HG02884 (cell line): ENCODE measurements around the gene NID2.
A peak's percentile ranks its signal among the peaks of the same experiment; 100 is the strongest.

Source experiments
- ATAC-seq: cut with Tn5 transposase; IDR thresholded peaks from one replicate; pipeline ENCODE4 v1.9.1; 2021; ENCODE audit warnings: mild to moderate bottlenecking, moderate library complexity; ENCODE audit not compliant: unreplicated experiment

NID2 gene

DNA sequence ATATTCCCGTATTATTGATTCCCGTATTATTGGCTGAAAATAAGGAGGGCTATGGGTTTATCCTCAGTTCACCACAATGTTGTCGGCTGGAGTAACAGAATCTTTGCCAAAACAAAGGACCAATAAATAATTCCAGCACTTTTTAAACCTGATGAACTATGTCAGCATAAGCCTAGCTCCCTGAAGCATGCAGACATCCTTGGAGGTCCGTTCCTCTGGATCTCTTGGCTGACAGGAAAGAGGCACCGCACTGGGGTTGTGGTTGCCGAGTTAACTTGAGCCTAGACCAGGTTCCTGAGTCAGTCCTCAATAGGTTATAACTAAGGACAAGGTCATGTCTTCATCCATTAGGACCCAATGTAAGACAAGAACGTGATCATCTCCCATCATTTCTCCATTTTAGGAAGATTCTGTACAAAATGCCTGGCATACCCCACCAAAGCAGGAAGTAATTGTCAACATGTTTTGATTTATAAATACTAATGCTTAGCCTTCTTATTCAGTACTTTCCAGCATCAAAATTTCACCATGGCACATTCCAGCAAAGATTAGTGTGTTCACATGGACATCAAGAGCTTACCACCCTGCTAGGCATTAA lies 36.6 kb downstream of the NID2 start:
- no peak for ATAC-seq

DNA sequence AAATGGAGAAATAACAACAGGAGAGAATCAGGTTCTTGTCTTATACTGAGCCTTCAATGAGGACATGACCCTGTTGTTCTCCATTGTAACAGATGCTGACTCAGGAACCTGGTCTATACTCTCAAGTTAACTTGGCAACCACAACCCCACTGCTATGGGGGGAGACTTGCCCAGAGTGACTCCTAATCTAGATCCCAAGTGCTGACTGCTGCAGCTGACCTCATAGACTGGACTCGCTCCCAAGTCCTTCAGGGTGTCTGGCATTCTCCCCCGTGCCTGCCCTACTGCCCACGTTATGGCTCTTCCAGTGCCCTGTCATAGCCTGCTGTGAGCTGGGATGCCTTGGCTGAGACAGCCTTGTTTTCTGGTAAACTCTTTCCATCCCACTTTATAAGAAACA lies 37.1 kb downstream of the NID2 start:
- ATAC-seq = no peak

GRCh38 chr14:52029881-52030280 lies 39.0 kb downstream of the NID2 start:
- no peak for ATAC-seq

DNA sequence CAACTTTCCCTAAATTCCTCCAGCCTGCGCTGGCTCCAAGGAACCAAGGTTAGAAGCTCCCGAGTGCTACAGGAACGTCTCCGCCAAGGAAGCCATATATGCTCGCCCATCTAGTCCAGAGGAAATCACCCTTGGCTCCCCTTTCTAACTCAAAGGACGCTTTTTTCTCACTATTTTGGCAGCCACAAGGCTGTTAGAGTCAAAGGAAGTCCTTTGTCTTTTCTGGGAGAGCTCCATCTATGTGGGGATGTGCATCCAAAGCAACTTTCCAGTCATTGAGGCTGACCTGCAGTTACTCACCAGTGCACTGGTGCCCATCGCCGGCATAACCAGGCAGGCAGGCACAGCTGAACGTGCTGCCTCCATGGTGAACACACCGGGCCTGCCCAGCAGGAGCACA lies 42.0 kb downstream of the NID2 start:
- ATAC-seq = no peak

DNA sequence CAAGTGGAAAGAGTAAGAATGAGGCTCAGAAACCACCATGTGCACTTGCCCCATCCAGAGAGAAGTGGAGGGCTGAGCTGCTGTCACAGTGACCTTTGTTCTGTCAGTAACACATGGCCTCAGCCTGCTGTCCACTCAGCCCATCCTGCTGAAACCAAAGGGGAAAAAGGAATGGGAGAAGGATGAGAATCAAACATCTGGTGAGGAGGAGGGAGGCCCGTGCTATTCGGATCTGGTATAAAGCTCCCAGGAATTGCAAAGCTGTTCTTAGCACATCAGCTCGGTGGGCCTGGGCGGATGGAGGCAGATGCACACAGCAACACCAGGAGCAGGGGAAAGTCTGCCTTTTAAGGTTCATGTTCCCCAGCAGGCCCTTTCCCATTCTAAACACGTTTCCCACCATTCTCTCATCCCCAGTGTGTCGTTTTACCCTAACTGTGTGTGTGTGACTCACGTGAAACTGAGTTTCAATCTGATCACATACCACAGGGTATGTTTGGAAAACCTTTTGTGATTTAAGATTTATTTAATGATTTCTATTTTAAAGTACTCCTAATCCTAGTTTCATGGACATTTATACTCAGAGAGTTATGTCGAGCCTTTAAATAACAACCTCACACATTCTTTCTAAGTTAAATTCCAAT lies 42.7 kb downstream of the NID2 start:
- no peak for ATAC-seq

GRCh38 chr14:52025310-52025709 lies 43.5 kb downstream of the NID2 start:
- no peak for ATAC-seq

DNA sequence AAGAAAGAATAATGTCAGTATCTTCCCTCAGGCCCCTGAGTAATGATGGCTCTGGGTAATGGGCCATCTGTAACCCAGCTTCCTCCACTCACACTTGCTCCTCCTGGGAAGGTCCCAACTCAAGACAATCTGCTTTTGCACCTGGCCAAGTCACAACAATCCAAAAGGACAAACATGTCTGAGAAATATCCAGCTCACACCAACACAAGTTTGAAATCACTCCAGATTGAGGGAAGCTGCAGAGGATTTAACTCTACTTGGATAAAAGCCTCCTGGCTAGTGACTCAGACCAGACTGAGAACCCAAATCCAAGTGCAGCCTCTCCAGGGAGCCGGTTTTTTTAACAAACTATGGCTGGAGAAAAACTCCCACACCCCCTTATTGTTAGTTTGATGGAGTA lies 45.3 kb downstream of the NID2 start:
- no peak for ATAC-seq

DNA sequence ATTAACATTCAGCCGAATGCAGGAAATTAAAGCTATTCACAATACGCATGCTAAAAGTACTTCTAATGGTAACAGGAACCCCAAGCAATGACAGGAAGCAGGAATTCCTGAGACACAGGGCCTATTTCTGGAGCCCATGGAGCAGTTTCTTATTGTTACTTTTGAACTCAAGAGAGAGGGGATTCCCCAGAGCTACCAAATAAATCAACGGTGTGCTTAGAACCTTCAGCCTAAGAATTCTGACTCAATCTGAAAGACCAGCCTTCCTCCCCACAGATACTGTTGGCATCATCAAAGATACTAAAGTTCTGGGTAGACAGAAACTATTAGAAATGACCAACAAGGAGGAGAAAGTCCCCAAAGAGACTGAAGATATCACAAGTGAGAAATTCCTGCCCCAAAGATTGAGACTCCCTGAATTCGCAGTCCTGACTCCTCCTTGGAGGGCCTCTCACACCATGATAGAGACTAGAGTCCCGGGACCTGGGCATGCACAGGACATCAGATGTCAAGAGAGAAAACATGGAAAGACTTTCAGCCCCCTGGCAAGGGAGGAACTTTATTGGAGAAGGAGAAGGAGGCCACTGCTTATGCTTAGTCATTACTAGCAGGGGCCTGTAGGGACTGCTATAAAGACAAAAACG lies 46.8 kb downstream of the NID2 start:
- peak; percentile 88 for ATAC-seq

DNA sequence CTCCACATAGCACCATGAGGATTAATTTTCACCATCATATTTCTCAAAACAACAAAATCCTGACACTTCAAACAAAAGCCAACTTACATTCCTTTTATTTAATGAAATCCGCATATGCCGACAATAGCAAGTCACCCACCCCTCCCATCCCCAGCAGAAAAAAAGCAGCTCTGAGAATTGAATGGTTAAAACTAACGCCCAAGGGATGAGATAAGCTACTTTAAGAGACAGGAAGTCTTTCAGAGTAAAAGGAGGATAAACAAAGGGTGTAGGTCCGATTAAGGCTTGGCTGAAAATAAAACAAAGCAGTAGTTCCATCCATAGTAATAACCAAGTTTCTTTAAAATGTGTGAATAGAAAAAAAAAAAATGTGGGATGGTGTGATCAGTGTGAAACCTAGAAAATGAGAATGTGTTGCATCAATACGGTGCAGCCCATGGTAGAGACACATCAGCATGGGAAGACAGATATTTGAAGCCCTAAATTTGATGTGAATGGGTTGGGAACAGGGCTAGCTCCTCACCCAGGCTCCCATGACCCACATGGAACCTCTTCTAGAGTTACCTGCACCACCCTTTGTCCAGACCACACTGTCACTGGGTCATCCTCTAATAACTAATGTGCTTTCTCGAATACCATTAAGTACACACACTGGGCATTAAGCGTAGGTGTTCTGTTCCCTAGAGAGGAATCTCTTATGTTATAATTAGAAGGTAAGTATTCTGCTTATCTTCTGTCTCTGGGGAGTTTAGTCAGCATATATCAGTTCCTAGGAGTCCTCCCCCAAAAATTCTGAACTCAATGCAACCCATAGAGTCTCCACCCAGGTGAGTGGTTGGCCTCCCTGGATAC lies 47.8 kb downstream of the NID2 start:
- ATAC-seq = no peak

DNA sequence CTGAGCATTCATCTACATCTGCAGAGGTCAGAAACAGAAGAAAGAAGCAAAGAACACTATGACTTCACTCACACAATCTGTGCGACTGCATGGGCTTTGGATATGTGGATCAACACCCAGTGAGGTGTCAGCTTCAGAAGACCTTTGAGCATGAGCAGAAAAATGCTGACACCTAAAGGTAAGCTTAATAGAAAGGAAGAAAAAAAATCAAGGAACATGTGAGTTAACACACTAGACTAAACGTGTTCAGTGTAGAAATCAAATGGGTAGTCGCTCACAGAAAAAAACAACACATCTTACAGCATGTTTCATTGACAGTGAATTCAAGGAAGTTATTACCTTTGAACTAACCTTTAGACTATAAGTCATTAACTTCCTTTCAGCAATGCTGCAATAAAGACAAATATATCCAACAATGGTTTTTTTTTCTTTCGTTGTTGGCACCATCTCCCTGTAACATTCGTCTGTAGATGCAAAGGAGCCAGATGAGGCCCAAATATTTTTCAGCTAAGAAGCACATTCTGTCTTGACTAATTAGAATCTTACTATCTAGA lies 48.6 kb downstream of the NID2 start:
- ATAC-seq = no peak

GRCh38 chr14:52018970-52019369 lies 49.9 kb downstream of the NID2 start:
- ATAC-seq = no peak

GRCh38 chr14:52018252-52018651 lies 50.6 kb downstream of the NID2 start:
- no peak for ATAC-seq

GRCh38 chr14:52015411-52016030 lies 53.3 kb downstream of the NID2 start:
- no peak for ATAC-seq

GRCh38 chr14:52014601-52015267 lies 54.1 kb downstream of the NID2 start:
- ATAC-seq = no peak

DNA sequence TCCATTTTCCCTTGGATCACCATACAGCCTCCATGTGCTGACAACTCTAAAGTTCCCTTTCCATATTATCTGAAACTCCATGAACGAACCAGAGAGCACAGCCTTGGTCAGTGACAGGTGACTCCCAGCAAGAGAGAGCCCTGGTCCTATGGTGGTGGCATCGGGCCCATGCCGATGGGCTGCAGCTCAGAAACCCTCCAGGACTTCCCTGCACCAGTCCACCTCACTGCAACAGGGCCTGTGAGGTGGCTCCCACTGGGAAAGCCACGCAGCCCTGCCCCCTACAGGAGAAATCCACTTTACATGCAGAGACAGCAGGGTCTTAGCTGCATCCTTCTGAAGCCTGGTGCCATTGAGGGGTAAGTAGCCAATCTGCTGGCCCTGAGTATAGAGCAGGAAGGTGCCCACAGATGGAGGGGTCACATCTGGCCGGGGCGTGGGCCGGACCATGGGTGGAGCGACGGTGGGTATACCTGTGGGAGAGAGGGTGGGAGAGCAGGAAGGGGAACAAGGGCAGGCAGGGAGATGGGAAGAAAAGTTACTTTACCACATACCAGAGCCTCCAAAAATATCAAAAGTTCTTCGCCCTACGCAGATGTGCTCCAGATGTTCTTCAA lies 54.8 kb downstream of the NID2 start:
- ATAC-seq = no peak

- ATAC-seq = no peak
These were observed 56.2 kb downstream of the NID2 start for GRCh38 chr14:52012635-52013034.

GRCh38 chr14:52011523-52011922 lies 57.3 kb downstream of the NID2 start:
- ATAC-seq = no peak

- ATAC-seq = no peak
These were observed 58.6 kb downstream of the NID2 start for GRCh38 chr14:52010173-52010693.

DNA sequence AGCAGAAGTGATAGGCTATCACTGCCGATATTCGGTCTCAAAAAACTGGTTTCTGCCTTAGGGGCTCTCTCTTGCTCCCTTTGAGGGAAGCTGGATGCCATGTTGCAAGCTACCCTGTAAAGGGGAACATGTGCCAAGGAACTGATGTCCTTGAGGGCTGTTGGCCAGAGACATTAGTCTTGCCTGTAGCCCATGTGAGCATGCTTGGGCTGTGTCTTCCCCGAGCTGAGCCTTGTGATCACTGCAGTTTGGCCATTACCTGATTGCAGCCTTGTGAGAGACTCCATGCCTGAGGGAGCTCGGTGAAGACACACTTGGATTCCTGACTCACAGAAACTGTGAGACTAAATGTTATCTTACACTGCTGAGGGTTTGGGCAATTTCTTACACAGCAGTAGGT lies 60.7 kb downstream of the NID2 start:
- ATAC-seq = no peak

DNA sequence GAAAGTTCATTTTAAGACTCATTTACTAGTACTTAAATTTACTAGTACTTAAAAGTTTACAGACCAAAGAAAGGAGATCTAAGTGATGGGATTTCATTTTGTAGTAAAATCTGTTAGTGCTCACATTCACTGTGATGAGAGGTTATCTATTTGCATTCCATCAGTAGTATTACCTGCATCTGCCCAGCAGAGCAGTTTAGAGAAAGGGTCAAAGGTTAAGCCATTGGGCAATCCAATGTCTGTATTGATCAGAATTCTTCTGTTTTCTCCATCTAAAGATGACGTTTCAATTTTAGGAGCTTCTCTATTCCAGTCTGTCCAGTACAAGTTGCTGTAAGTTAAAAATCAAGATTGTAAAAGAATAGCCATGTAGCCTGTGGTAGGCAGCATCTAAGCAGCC lies 61.2 kb downstream of the NID2 start:
- ATAC-seq = no peak
